SH-SY5Y (cell line): ENCODE measurements around the gene FZR1.

Experiments
- GATA2 ChIP-seq: IDR thresholded peaks from 2 replicates; pipeline ENCODE4 v1.6.1; 2011; ENCODE audit warnings: mild to moderate bottlenecking, low read depth, low read length
- GATA3 ChIP-seq: IDR thresholded peaks from 2 replicates; pipeline ENCODE4 v1.6.1; 2011; ENCODE audit warnings: low read depth, mild to moderate bottlenecking, low read length, moderate library complexity

Gene FZR1

DNA sequence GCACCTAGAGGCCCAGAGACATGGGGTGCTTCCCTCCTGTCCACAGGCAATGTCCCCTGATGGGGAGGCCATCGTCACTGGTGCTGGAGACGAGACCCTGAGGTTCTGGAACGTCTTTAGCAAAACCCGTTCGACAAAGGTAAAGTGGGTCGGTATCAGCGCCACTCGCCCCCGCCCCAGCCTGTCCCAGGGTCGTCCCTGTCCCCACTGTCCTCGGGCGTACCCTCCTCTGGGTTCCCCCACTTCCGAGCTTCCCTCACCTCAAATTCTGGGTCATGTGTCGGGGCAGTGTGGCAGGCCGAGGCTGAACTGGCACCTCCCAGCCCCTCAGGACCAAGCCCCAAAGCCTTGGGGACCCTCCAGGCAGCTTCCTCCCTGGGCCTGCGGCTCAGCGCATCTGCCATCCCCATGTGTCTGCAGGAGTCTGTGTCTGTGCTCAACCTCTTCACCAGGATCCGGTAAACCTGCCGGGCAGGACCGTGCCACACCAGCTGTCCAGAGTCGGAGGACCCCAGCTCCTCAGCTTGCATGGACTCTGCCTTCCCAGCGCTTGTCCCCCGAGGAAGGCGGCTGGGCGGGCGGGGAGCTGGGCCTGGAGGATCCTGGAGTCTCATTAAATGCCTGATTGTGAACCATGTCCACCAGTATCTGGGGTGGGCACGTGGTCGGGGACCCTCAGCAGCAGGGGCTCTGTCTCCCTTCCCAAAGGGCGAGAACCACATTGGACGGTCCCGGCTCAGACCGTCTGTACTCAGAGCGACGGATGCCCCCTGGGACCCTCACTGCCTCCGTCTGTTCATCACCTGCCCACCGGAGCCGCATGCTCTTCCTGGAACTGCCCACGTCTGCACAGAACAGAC lies 28.5 kb downstream of the FZR1 start:
- no peak for TF ChIP-seq GATA3
- no peak for TF ChIP-seq GATA2

DNA sequence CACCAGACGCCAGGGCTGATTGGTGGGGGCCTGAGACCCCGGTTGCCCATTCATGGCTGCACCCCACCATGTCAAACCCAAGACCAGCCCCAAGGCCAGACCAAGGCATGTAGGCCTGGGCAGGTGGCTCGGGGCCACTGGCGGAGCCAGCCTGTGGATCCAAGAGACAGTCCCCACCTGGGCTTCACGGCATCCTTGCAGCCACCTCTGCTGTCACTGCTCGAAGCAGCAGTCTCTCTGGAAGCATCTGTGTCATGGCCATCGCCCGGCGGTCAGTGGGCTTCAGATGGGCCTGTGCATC lies 29.1 kb downstream of the FZR1 start:
- no peak for TF ChIP-seq GATA2

DNA sequence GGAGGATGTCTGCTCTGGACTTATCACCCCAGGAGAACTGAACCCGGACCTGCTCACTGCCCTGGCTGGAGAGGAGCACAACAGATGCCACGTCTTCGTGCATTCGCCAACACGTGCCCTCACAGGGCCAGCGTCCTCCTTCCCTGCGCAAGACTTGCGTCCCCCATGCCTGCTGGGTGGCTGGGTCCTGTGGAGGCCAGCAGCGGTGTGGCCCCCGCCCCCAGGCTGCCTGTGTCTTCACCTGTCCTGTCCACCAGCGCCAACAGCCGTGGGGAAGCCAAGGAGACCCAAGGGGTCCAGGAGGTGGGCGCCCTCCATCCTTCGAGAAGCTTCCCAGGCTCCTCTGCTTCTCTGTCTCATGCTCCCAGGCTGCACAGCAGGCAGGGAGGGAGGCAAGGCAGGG lies 29.5 kb downstream of the FZR1 start:
- TF ChIP-seq GATA2 (no peak), GATA3 (no peak)

DNA sequence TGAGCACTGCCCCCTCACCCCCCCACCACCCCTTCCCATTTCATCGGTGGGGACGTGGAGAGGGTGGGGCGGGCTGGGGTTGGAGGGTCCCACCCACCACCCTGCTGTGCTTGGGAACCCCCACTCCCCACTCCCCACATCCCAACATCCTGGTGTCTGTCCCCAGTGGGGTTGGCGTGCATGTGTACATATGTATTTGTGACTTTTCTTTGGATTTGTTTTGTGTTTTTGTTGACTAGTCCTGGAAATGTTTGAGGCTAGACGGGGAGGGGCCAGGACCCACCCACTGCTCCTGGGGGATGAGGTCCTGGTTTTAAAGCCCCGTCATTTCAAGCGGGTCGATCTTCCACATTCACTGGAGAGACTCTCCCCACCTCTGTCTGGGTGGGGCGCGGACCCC lies 29.9 kb downstream of the FZR1 start:
- TF ChIP-seq GATA3 (no peak), GATA2 (no peak)

DNA sequence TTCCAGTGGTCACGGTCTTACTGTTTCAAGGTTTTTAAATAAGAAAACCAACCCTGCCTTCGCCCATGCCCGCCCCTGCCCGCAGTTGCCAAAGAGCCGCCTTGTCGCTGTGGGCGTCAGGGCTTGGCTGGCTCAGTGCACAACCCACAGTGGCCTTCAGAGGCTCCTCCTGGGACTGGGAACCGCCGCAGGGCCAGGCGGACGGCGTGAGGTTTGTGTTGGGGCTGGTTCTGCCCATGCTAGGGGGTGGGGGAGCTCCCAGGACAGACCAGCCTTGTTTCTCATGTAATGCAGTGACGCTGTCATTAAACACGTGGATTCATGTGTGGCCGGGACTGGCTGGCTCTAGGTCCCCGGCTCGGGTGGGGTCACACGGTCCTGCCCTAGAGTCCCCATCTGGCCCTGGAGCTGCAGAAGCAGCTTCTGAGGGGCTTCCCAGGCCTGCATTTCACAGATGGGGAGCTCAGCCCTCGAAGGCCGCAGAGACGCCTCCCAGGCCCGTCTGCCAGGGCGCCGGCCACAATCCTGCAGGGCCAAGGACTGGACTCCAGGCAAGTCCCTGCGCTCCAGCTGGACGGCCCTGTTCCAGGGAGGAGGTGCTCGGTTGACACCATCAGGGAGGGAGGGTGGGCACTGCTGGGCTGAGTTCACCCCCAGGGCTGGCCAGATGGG lies 30.5 kb downstream of the FZR1 start:
- no peak for TF ChIP-seq GATA3
- no peak for TF ChIP-seq GATA2

DNA sequence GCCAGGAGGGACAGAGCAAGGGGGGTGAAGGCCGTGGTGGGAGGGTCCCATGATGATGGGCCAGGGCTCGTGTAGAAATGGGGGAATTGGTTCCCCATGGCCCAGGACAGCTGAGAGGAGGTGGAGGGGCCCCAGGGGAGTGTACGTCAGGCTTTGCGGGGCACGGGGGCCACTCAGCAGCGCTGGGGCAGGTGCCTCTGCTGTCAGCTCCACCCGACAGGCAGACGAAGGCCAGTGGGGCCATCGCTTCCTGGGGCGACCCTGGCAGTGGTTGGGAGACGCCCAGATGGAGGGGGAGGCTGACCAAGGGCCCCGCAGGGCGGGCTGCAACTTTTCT lies 31.0 kb downstream of the FZR1 start:
- TF ChIP-seq GATA3 (no peak), GATA2 (no peak)

DNA sequence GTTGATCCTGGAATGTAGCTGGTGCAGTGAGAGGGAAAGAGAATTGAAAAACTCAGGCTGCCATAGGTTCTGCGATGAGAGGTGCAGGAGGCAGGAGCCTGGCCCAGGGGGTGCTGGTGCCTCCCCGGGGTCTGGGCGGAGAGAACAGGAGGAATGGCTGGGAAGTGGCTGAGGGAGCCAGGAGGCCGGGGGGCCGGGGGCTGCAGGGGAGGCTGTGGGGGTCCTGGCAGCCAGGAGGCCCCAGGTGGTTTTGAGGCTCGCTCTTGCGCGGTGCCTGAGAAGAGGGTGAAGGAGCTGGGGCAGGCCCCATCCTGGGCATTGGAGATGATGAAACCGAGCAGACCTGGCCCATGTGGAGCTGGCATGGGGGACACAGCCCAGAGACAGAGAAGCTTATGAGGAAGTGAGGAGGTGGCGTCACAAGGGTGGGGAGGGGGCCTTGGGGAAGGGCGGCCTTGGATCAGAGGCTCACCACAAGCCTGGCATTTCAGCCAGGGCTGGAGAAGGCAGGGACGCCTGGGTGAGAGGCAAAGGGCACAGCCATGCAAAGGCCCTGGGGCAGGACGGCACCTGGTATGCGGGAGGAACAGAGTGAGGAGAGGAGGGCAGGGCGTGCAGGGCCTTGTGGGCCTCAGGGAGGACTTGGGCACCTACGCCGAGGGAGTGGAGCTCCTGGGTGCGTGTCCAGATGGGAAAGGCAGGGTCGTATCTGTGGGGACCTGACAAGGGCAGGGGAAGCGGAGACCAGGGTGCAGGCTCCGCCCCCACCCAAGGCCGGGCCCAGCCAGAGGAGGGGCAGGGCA lies 31.5 kb downstream of the FZR1 start:
- TF ChIP-seq GATA2 (no peak), GATA3 (no peak)

DNA sequence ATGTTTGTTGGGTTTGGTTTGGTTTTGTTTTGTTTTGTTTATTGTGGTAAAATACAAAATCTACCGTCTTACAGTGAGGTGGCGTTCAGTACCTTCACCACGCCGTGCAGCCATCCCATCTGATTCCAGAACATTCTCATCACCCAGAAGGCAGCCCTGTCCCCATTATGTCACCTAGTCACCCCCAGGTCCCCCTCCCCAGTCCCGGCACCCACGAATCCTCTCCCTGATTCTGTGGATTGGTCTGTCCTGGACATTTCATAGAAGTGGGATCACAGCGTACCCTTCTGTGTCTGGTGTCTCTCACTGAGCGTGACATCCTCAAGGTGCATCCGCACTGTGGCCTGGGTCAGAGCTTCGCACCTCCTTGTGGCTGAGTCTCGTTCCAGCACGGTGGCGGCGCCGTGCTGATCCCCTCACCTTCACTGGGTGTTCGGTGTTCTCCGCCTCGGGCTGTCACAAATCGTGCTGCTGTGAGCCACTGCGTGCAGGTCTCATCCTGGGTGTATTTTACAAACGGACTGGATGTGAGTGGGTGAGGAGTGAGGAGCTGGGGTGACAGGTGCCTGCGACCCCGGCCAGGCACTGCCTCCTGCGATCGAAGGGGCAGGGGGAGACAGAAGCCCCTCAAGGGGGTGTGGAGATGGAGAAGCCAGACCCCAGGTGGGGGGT lies 32.3 kb downstream of the FZR1 start:
- TF ChIP-seq GATA3 (no peak), GATA2 (no peak)

DNA sequence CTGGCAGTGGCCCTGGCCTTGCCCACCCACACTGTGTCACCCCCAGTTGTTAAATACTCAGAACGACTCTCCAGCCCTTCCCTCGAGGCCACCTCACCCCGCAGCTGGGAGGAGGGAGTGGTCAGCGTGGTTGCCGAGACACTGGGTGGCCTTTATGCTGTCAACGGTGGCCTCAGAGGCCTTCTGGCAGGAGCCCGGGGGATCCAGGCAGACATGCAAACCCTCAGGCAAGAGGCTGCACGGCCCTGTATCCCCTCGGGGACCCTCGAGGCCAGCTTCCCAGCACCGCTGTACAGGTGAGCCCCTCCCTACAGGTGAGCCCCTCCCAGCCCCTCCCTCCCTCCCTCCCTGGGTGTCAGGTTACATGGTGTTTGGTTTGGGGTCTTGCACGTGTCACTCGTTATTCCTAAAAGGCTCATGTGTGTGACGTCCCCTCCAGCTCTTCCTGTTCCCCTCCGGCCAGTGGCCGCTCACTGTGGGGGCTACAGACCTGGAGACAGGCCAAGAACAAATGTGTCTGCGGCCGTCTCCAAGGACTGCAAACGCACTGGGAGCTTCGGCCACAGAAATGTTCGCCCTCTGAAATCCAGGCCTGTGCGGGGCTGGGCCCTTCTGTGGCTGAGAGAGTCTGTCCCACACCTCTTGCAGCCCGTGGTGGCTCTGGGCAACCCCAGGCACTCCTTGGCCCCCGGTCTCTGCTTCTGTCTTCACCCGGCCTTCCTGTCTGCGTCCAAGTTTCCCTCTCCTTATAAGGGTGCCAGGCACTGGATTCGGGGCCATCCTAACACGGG lies 33.0 kb downstream of the FZR1 start, which contains the start of gene TEKTIP1:
TSS of gene TEKTIP1 (plus strand) at position 210 of the 791 bp plus-strand sequence. CDS start at position 214, 4 bp downstream.
- TF ChIP-seq GATA3 (no peak), GATA2 (no peak)

DNA sequence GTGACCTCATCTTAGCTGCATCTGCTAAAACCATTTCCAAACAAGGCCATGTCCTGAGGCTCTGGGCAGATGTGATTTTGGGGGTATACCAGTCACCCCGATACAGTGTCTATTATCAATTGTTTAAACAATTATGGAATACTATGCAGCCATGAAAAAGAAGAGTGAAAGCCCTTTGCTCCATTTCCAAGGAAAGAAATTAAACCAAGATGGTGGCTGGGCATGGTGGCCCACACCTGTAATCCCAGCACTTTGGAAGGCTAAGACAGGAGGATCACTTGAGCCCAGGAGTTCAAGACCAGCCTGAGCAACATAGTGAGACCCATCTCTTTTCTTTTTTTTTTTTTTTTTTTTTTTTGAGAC lies 33.6 kb downstream of the FZR1 start:
- no peak for TF ChIP-seq GATA3
- no peak for TF ChIP-seq GATA2

DNA sequence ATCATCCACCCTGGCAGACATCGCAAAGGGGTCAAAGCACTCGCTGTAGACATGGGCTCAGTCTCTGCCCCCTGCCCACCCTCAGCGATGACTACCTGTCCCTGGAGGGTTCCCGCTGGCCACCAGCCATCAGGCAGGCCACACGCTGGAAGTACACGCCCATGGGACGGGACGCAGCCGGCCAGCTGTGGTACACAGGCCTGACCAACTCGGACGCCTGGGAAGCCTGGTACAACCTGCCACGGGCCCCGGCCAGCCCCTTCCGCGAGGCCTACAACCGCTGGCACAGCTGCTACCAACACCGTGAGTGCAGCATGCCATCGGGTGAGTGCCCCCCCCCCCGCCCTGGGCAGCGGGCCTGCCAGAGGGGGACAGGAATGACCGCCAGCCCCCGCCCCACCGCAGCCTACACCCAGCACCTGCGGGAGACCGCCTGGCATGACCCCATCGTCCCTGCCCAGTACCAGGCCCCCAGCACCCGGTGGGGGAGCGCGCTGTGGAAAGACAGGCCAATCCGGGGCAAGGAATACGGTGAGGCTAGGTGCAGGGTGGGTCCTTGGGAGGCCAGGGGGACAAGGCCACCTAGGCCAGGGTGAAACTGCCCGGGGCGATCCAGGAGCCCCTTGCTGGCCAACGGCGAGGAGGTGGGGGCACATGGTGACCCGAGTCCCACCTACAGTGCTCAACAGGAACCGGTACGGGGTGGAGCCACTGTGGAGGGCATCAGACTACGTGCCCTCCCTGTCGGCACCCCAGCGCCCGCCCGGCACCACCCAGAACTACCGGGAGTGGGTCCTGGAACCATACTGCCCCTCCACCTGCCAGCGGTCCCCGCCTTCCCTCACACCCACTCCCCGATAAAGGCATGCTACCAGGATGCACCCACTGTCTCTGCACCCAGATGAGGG lies 37.3 kb downstream of the FZR1 start:
- TF ChIP-seq GATA2 (no peak), GATA3 (no peak)

DNA sequence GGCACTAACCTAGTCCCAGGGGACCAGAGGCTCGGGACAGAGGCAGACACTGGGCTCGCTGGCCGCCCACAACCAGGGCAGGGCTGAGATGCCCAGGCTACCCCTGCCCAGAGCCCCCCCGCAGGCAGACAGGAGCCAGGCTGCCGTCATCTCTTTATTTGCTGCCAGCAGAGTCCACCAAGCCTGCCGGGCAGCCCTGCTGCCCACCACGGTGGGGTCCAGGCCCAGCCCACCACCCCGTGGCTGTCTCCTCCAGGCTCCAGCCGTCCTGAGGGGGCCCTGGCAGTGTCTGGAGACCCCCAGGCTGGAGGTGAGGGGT lies 37.9 kb downstream of the FZR1 start:
- TF ChIP-seq GATA2 = no peak
- no peak for TF ChIP-seq GATA3
